Osteocyte (in vitro differentiated cells): ENCODE results near the gene ZIC5. TPM values are rescaled to one million over a fixed set of nuclear protein-coding genes. Genes with fewer than 3 reads are reported as not detected.

ENCODE experiments used
- DNase-seq: peaks from one replicate; pipeline ENCODE4 v3.0.0; 2021; ENCODE audit warnings: mixed read lengths; ENCODE audit not compliant: unreplicated experiment; ENCODE audit errors: extremely low spot score
- H3K27ac Mint-ChIP-seq: one replicate; pipeline ENCODE4 v1.8.0; 2021; ENCODE audit warnings: mild to moderate bottlenecking, mixed read lengths; ENCODE audit not compliant: unreplicated experiment
- H3K27me3 Mint-ChIP-seq: one replicate; pipeline ENCODE4 v1.8.0; 2021; ENCODE audit warnings: mixed read lengths; ENCODE audit not compliant: unreplicated experiment
- H3K36me3 Mint-ChIP-seq: one replicate; pipeline ENCODE4 v1.8.0; 2021; ENCODE audit warnings: mixed read lengths; ENCODE audit not compliant: unreplicated experiment
- H3K4me1 Mint-ChIP-seq: one replicate; pipeline ENCODE4 v1.8.0; 2021; ENCODE audit warnings: mixed read lengths; ENCODE audit not compliant: unreplicated experiment
- H3K4me3 Mint-ChIP-seq: one replicate; pipeline ENCODE4 v1.8.0; 2021; ENCODE audit warnings: mild to moderate bottlenecking, moderate library complexity, mixed read lengths; ENCODE audit not compliant: unreplicated experiment
- H3K9me3 Mint-ChIP-seq: one replicate; pipeline ENCODE4 v1.8.0; 2021; ENCODE audit warnings: mixed read lengths; ENCODE audit not compliant: unreplicated experiment
- CTCF ChIP-seq: fragments of 200-600 bp; sonication (generic); IDR thresholded peaks from 2 replicates; pipeline ENCODE4 v1.5.0; 2021; ENCODE audit warnings: antibody characterized with exemption, mild to moderate bottlenecking, moderate library complexity
- total RNA-seq: library from RNA; stranded (reverse); gene quantifications from 2 replicates; pipeline ENCODE4 v1.2.1, GENCODE V29; 2021

Gene ZIC5
- total RNA-seq, 1 donor from 2014 or later = 8.8 TPM

GRCh38 chr13:99990126-99990977 is 18.8 kb upstream of the ZIC5 start:
- peaks cover 3% of the 10 kb centered on the region for H3K27me3 Mint-ChIP-seq
- DNase-seq = no peak
- peak overlapping the region; percentile 74 for H3K4me3 Mint-ChIP-seq
- H3K9me3 Mint-ChIP-seq = no peaks in the 10 kb centered on the region
- no peak for TF ChIP-seq CTCF
- peaks cover 83% of the 10 kb centered on the region for H3K4me1 Mint-ChIP-seq
- H3K36me3 Mint-ChIP-seq = peaks cover 21% of the 10 kb centered on the region
- peak overlapping the region; percentile 98 for H3K27ac Mint-ChIP-seq

GRCh38 chr13:99989276-99990125 is 17.9 kb upstream of the ZIC5 start:
- no peaks in the 10 kb centered on the region for H3K27me3 Mint-ChIP-seq

GRCh38 chr13:99988529-99989275 is 17.1 kb upstream of the ZIC5 start:
- Mint-ChIP-seq H3K36me3 (peaks cover 32% of the 10 kb centered on the region), H3K4me1 (peaks cover 68% of the 10 kb centered on the region), H3K27me3 (no peaks in the 10 kb centered on the region), H3K4me3 (peak overlapping the region; percentile 86), H3K9me3 (no peaks in the 10 kb centered on the region), H3K27ac (peak overlapping the region; percentile 98)
- no peak for DNase-seq
- TF ChIP-seq CTCF = no peak

More at GRCh38 chr13:99989276-99990125, 17.9 kb upstream of the ZIC5 start:
- DNase-seq = no peak
- Mint-ChIP-seq H3K4me3 (peak overlapping the region; percentile 74), H3K36me3 (peaks cover 24% of the 10 kb centered on the region), H3K4me1 (peaks cover 76% of the 10 kb centered on the region), H3K9me3 (no peaks in the 10 kb centered on the region), H3K27ac (peak overlapping the region; percentile 98)
- no peak for TF ChIP-seq CTCF

GRCh38 chr13:99987154-99988019 is 15.8 kb upstream of the ZIC5 start:
- H3K4me3 Mint-ChIP-seq = peak overlapping the region; percentile 86
- no peak for DNase-seq
- TF ChIP-seq CTCF = no peak
- no peaks in the 10 kb centered on the region for H3K9me3 Mint-ChIP-seq
- peaks cover 44% of the 10 kb centered on the region for H3K36me3 Mint-ChIP-seq
- H3K27ac Mint-ChIP-seq = peak overlapping the region; percentile 98
- H3K27me3 Mint-ChIP-seq = no peaks in the 10 kb centered on the region
- H3K4me1 Mint-ChIP-seq = peaks cover 55% of the 10 kb centered on the region
